OCI-LY1 (cell line): Measurements from ENCODE around the gene PLEKHM3.

ENCODE experiments used
- EZH2 ChIP-seq: fragments of 200-600 bp; sonication (generic), shearing (Covaris generic); IDR thresholded peaks from 2 replicates; pipeline ENCODE4 v1.8.0; 2017; ENCODE audit warnings: borderline replicate concordance, mixed run types, mild to moderate bottlenecking, antibody characterized with exemption, low read length, moderate library complexity, mixed read lengths
- TF ChIP-seq, protein P1 (sequence below): fragments of 200-600 bp; sonication (generic), shearing (Covaris generic); IDR thresholded peaks from 2 replicates; pipeline ENCODE4 v1.5.1; 2017; ENCODE audit warnings: mild to moderate bottlenecking, antibody characterized with exemption, low read length, moderate library complexity, mixed read lengths

DNA sequence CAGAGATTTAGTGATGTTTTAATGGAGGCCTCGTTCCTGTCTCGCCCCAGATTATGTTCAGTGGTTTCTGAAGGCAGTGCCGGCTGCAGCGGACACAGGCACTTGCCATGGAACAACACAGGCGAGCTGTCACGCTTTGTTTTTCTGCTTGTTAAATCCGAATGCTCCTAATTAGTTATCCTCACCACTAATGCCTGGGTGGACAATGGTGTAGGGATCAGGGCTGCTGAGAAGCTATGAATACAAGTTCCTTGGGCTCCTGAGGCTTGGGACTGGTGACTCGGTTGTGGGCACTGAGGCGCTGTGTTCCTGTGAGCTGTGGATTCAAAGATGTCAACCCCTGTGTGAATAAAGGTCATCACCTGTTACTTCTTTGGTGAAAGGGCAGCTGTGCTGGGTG lies 123.5 kb downstream of the PLEKHM3 start:
- TF ChIP-seq, protein P1, sequence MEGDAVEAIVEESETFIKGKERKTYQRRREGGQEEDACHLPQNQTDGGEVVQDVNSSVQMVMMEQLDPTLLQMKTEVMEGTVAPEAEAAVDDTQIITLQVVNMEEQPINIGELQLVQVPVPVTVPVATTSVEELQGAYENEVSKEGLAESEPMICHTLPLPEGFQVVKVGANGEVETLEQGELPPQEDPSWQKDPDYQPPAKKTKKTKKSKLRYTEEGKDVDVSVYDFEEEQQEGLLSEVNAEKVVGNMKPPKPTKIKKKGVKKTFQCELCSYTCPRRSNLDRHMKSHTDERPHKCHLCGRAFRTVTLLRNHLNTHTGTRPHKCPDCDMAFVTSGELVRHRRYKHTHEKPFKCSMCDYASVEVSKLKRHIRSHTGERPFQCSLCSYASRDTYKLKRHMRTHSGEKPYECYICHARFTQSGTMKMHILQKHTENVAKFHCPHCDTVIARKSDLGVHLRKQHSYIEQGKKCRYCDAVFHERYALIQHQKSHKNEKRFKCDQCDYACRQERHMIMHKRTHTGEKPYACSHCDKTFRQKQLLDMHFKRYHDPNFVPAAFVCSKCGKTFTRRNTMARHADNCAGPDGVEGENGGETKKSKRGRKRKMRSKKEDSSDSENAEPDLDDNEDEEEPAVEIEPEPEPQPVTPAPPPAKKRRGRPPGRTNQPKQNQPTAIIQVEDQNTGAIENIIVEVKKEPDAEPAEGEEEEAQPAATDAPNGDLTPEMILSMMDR = no peak
- no peak for TF ChIP-seq EZH2
